ENCODE results near the gene CDH12. TPM values are rescaled to one million over a fixed set of nuclear protein-coding genes. Genes with fewer than 3 reads are reported as not detected.
"Not testable (repeated sequence)": the region's sequence is repeated elsewhere in the genome, so short reads cannot be mapped to it uniquely, and the experiment has no call there.

The CDH12 gene
- total RNA-seq, 1 donor = under 0.01 TPM

DNA sequence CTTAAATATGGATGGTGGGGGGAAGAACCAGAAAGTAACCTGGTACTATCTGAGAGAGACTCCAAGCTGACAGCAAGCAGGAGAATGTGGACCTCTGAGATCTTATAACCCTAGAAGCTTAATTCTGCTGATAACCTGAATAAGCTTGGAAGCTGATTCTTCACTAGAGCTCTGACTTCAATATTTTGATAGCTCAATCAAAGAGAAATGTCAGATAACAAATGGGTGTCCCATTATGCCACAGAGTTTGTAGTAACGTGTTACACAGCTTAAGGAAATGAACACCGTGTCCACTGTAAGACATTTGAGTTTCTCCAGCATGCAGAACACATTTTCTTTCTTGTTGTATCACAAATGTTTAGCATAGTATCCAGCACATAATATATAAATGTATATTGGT, 626.7 kb downstream of the CDH12 start:
- Histone ChIP-seq H3K4me1 (ENCODE audit: insufficient read depth, low read length) (no peaks in the 10 kb centered on the region), H3K9me3 (ENCODE audit: low read depth, low read length) (no peaks in the 10 kb centered on the region), H3K4me3 (ENCODE audit: low read length) (no peak overlapping the region), H3K27me3 (ENCODE audit: insufficient read depth, low read length) (no peaks in the 10 kb centered on the region)

DNA sequence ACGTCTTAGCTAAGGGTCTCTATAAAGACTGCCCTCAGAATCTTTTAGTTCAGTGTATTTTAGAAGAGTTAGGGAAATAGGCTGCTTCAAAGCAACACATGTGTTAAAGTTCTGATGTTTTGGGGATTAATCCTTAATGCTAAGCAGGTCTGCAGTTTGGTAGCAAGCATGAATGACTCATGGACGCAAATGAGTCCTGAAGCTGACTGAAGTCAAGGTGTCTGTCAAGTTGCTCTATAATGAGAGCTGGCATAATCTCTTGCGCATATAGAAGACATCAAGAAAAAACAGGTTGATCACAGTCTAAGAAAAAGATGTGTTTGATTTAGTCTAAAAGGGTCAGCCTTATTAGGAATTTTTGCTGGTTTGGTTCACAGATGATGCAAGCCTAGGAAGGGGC, 630.1 kb downstream of the CDH12 start:
- H3K9me3 ChIP-seq (ENCODE audit: low read depth, low read length) = no peaks in the 10 kb centered on the region
- no peaks in the 10 kb centered on the region for H3K4me1 ChIP-seq (ENCODE audit: insufficient read depth, low read length)
- no peaks in the 10 kb centered on the region for H3K27me3 ChIP-seq (ENCODE audit: insufficient read depth, low read length)
- H3K4me3 ChIP-seq (ENCODE audit: low read length) = no peak overlapping the region

DNA sequence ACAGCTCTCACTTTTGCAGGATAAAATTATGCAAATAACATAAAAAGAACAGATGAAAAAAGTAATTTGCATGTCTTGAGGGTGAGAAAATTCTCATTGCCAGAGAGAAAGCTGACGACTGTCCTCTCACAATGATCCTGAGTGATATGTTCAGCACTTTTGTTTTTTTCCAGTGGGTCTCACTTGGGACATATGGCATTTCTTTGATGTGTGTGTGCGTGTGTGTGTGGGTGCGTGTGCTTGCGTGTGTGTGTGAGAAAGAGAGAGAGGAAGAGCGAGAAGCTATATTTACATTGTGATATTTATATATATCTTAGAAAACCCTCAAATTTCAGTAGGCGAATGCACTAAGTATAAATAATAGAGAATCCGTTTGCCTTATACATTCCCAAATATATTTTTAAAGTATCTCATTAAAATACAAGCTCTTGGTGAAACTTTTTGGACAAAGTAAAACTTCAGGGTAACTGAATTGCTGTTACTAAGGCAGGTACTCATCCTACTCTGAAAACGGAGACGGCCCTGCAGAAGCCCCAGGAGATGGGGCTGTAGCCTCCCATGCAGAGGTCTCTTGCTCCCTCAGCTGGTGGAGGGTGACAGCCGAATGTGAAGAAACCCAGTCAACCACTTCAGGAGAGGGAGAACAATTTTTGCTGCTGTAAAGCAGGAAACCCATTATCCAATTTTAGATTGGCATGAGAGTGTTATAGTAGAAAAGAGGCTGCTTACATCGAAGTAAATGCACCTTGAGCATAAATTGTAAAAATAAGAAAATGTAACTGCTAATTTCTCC, 639.2 kb downstream of the CDH12 start:
- not testable (repeated sequence) for H3K9me3 ChIP-seq (ENCODE audit: low read depth, low read length); H3K27me3 ChIP-seq (ENCODE audit: insufficient read depth, low read length); H3K4me3 ChIP-seq (ENCODE audit: low read length); H3K4me1 ChIP-seq (ENCODE audit: insufficient read depth, low read length)

DNA sequence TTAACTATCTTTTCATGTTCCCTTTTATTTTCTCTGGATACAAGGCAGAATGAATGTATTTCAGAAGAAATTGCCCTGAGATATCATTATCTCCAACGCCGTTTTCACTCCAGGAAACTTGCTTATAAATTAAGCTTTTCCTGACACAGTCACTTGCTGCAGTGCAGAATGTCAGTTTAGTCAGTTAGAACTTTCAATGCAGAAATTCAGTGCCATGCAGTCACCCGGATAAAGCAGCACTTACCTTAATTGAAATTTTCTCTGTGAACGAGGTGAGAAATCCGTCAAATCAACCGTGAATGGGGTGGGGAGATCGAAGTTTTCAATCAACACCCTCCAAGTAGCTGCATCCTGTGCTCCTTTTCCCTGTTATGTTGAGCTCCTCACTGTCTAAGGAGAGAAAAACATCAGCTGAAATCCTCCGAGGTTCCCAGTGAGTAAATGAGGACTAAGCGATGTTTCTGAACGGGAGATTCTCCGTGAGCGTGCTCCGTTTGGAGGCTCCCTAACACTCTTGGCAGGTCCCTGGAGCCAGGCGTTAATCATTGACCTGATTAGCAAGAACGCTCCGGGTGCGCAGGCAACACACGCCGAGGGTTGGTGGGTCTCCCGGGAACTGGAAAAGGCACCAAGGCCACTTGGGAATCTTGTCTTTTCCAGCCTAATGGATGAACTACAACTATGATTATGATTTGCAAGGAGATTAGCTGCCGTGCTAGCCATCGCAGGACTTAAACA, 640.7 kb downstream of the CDH12 start:
- not testable (repeated sequence) for H3K4me1 ChIP-seq (ENCODE audit: insufficient read depth, low read length); H3K27me3 ChIP-seq (ENCODE audit: insufficient read depth, low read length); H3K4me3 ChIP-seq (ENCODE audit: low read length); H3K9me3 ChIP-seq (ENCODE audit: low read depth, low read length)

DNA sequence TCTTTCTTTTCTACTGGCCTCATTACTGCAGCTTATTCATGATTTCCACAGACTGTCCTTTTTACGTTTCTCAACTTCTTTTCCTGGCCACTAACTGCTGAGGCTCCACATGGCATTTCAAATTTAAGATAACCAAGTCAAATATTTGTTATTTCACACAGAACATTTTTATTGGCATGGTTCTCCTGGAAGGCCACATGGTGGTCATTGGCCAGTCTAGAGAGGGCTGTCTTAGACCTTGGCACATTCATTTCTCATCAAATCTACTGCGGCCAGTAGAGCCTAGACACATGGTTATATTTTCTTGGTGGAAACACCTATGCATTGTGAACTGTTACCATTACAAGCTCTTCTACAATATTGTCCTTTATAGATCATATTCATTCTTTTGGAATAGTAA, 644.7 kb downstream of the CDH12 start:
- not testable (repeated sequence) for H3K27me3 ChIP-seq (ENCODE audit: insufficient read depth, low read length); H3K4me3 ChIP-seq (ENCODE audit: low read length); H3K9me3 ChIP-seq (ENCODE audit: low read depth, low read length); H3K4me1 ChIP-seq (ENCODE audit: insufficient read depth, low read length)

DNA sequence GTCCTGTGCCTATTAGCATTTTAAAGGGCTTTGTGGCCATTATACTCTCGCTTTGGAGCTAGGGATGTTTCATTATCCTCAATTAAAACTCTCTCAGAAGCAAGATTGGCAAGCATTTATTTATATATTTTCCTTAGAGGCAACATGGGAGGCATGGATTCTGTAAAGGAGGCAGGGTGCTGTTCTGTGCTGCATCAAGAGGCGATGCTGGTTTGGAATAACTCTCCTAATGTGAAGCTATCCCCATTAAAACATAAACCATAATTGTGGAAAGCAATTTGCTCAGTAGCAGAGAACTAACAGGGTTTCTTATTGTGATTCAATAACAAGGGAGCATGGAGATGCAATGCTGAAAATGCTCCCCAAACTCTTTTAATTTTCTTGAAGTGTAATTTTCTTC, 664.5 kb downstream of the CDH12 start:
- H3K27me3 ChIP-seq (ENCODE audit: insufficient read depth, low read length); H3K4me3 ChIP-seq (ENCODE audit: low read length); H3K4me1 ChIP-seq (ENCODE audit: insufficient read depth, low read length); H3K9me3 ChIP-seq (ENCODE audit: low read depth, low read length): not testable (repeated sequence)

DNA sequence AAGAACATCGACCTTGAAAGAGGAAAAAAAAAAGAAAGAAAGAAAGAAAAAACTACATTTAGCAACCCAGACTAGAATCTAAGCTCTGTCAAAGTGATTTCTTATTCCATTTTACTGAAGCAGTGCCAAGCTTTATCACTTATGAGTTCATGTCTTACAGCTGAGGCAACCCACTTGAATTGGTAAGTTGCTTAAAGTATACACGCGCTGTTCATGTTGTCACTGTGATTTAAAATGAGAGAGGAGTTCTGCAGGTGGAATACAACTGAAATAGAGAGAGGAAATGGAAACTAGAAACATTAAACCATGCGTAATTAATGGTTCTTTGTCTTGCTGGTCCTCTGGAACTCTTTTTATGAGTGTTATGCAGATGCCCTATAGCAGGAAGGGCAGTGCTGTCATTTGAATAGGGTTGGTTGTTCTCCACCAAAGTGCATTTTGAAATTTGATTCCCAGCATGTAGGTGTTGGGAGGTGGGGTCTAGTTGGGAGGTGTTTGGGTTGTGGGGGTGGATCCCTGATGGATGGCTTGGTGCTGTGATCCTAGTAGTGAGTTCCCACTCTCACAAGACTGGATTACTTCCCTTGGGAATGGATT, 665.4 kb downstream of the CDH12 start:
- not testable (repeated sequence) for H3K4me1 ChIP-seq (ENCODE audit: insufficient read depth, low read length); H3K9me3 ChIP-seq (ENCODE audit: low read depth, low read length); H3K27me3 ChIP-seq (ENCODE audit: insufficient read depth, low read length); H3K4me3 ChIP-seq (ENCODE audit: low read length)

DNA sequence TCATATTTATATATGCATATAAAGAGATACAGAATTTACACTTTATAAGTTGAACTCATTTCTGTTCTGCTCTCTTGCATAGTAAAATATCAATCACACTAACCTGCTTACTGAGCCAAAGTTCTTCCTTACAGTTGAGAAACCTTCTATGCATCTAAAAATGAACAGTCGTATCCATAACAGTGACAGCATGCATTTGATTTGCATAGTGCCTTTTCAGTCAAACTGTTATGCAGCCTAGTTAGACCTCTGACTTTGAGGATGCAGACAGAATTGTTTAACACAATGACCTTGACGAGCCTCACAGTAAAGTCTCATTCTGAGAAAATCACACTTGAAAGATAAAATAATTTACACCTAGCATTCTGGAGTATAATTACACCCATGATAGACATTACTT, 683.9 kb downstream of the CDH12 start:
- not testable (repeated sequence) for H3K9me3 ChIP-seq (ENCODE audit: low read depth, low read length); H3K4me3 ChIP-seq (ENCODE audit: low read length); H3K4me1 ChIP-seq (ENCODE audit: insufficient read depth, low read length); H3K27me3 ChIP-seq (ENCODE audit: insufficient read depth, low read length)

DNA sequence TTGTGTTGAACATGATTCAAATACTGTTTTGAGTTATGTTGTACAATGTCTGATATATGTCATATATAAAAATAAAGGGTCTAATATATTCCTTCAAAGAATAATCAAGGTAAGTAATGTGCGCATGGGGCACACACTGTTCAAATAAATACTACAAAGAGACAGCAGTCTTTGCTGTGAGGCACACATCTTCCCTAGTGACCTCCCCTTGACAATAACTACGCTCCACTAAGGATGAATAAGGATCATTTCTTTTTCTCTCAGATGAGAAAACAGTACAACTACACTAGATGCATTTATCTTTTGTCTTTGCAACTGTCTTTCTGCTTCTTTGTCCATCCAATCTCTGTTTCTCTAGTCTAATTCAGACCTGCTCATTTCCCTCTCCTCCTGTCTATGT, 684.4 kb downstream of the CDH12 start:
- H3K27me3 ChIP-seq (ENCODE audit: insufficient read depth, low read length); H3K4me3 ChIP-seq (ENCODE audit: low read length); H3K4me1 ChIP-seq (ENCODE audit: insufficient read depth, low read length); H3K9me3 ChIP-seq (ENCODE audit: low read depth, low read length): not testable (repeated sequence)

DNA sequence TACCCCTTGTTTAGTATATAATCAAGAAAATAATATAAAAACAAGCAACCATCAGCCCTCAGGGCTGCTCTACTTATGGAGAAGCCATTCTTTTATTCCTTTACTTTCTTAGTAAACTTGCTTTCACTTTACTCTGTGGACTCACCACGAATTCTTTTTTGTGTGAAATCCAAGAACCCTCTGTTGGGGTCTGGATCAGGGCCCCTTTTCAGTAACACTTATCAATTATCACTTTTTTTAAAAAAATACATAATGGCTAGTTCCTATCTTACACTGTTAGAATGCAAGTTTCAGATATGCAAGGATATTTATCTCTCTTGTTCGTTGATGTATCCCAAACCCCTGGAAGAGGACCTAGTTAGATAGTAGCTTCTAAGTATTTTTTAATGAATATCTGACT, 687.2 kb downstream of the CDH12 start:
- H3K9me3 ChIP-seq (ENCODE audit: low read depth, low read length); H3K4me3 ChIP-seq (ENCODE audit: low read length); H3K27me3 ChIP-seq (ENCODE audit: insufficient read depth, low read length); H3K4me1 ChIP-seq (ENCODE audit: insufficient read depth, low read length): not testable (repeated sequence)

DNA sequence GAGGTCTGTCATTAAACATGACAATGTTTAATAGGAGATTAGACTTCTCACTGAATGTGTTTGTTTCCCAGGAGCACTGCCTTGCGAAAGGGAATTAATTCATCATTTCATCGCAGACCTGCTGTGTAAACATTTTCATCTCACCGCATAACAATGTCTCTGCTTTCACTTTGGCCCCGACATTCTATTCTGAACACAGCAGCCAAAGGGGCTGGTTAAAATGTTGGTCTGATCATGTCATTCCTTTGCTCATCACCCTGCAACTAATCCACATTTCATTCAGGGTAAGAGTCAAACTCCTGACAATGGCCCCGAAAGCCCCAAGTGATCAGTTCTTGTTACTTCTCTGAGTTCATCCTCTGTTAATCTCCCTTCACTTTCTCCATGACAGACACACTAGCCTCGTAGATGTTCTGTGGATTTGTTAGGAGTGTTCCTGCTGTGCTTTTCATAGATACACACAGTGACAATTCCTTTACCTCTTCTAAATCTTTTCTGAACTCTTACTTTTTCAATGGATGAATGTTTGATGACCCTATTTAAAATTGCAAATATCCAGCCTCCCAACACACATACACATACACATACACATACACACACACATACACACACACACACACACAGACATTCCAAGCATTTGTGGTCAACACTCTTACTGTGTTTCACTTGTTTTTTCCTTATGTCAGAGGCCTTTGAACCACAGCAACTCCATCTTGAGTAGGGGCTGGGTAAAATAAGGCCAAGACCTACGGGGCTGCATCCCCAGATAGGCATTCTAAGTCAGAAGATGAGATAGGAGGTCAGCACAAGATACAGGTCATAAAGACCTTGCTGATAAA, 688.0 kb downstream of the CDH12 start:
- not testable (repeated sequence) for H3K27me3 ChIP-seq (ENCODE audit: insufficient read depth, low read length); H3K9me3 ChIP-seq (ENCODE audit: low read depth, low read length); H3K4me3 ChIP-seq (ENCODE audit: low read length); H3K4me1 ChIP-seq (ENCODE audit: insufficient read depth, low read length)

DNA sequence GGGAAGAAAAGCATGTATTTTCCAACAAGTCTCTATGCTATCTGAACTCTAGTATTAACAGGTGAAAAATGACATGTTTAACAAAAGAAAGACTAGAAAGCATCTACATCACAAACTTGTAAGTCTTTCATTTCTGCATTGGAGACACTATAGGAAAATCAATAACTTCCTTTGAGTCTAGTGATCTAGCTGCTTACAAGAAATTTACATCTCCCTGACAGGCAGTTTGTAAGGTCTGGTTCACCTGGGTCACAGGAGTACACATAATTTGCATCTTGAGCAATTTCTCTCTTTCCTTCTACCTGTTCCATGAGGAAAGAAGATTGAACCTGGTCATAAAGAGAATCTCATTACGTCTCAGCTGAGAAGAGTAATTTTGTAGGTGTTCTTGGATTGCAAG, 696.2 kb downstream of the CDH12 start:
- not testable (repeated sequence) for H3K4me1 ChIP-seq (ENCODE audit: insufficient read depth, low read length); H3K27me3 ChIP-seq (ENCODE audit: insufficient read depth, low read length); H3K9me3 ChIP-seq (ENCODE audit: low read depth, low read length); H3K4me3 ChIP-seq (ENCODE audit: low read length)

DNA sequence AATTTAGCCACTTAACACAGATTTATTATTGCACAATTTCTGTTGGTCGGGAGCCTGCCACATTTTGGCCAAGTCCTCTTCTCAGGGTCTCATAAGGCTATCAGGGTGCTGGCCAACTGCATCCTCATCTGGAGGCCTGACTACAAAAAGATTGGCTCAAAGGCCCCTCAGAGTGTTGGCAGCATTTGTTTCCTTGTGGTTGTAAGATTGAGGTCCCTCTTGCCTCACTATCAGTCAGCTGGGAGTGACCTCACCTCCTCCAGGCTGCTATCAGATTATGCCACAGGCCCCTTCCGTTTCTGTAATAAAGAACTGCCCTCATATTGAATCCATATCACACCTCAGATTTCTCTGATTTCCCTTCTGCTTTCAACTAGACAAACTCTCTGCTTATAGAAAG, 698.4 kb downstream of the CDH12 start:
- not testable (repeated sequence) for H3K27me3 ChIP-seq (ENCODE audit: insufficient read depth, low read length); H3K9me3 ChIP-seq (ENCODE audit: low read depth, low read length); H3K4me3 ChIP-seq (ENCODE audit: low read length); H3K4me1 ChIP-seq (ENCODE audit: insufficient read depth, low read length)

DNA sequence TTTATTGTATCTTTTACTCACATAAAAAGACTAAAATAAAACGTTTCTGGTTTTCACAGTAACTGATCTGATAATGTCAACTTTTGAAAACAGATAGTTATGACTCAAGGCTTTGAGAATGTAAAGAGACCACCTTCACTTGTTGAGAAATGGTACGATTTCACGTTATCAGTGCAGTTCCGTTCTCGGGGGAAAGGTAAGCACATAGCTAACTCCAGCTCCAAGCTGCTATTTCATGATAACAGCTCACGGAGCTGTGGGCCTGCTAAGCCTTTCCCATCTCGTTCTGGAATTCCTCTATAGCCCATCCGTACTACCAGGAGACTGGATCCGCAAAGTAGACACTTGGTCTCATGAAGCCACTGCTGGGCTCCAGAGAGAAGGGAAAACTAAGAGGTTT, 701.3 kb downstream of the CDH12 start:
- H3K9me3 ChIP-seq (ENCODE audit: low read depth, low read length); H3K4me3 ChIP-seq (ENCODE audit: low read length); H3K4me1 ChIP-seq (ENCODE audit: insufficient read depth, low read length); H3K27me3 ChIP-seq (ENCODE audit: insufficient read depth, low read length): not testable (repeated sequence)

DNA sequence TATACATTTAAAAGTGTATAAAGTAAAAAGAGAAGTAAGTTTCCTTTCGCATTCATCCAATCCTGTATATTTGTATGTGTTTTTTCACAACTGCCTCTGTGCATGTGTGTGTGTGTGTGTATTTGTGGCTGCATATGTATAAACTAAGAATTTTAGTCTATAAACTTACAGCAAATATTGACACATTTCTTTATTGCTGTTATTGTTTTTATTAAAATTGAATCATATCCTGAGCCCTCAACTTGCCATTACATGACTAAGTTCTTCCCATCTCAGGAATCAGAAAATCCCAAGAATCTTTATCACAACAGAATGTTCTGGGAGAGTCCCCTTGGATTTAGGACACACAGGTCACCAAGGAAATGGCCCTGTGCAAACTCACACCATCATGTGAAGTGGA, 712.7 kb downstream of the CDH12 start:
- not testable (repeated sequence) for H3K9me3 ChIP-seq (ENCODE audit: low read depth, low read length); H3K4me3 ChIP-seq (ENCODE audit: low read length); H3K4me1 ChIP-seq (ENCODE audit: insufficient read depth, low read length); H3K27me3 ChIP-seq (ENCODE audit: insufficient read depth, low read length)
